GM21360 (cell line): Measurements from ENCODE around the gene SMIM13.
A peak's percentile ranks its signal among the peaks of the same experiment; 100 is the strongest.

Source experiments
- ATAC-seq: cut with Tn5 transposase; IDR thresholded peaks from one replicate; pipeline ENCODE4 v1.9.1; 2021; ENCODE audit warnings: mild to moderate bottlenecking, moderate library complexity; ENCODE audit not compliant: unreplicated experiment

The SMIM13 gene

GRCh38 chr6:11093626-11094410, at the start of gene SMIM13:
Gene SMIM13 (plus strand): TSS chr6:11093834. CDS start chr6:11094314, 480 bp downstream.
- peak; percentile 84 for ATAC-seq

GRCh38 chr6:11043961-11044711, 49.5 kb upstream of the SMIM13 start, which contains the start of gene ELOVL2:
Gene ELOVL2 (minus strand): TSS chr6:11044305. CDS start chr6:11044230, 75 bp downstream.
- ATAC-seq: peak; percentile 63

- no peak for ATAC-seq
These were observed 48.9 kb upstream of the SMIM13 start for GRCh38 chr6:11044712-11045167.

- ATAC-seq: no peak
These were observed 42.9 kb upstream of the SMIM13 start for GRCh38 chr6:11050731-11051130.

GRCh38 chr6:11053307-11053706, 40.3 kb upstream of the SMIM13 start:
- ATAC-seq: no peak

GRCh38 chr6:11054722-11055121, 38.9 kb upstream of the SMIM13 start:
- no peak for ATAC-seq

GRCh38 chr6:11055127-11055627, 38.5 kb upstream of the SMIM13 start:
- ATAC-seq: no peak

GRCh38 chr6:11056871-11057270, 36.8 kb upstream of the SMIM13 start:
- ATAC-seq: no peak

- ATAC-seq: no peak
These were observed 35.2 kb upstream of the SMIM13 start for GRCh38 chr6:11058406-11058805.

- no peak for ATAC-seq
These were observed 31.6 kb upstream of the SMIM13 start for GRCh38 chr6:11062083-11062482.

GRCh38 chr6:11062715-11063114, 30.9 kb upstream of the SMIM13 start:
- ATAC-seq: no peak

GRCh38 chr6:11064836-11065235, 28.8 kb upstream of the SMIM13 start:
- no peak for ATAC-seq

- no peak for ATAC-seq
These were observed 28.0 kb upstream of the SMIM13 start for GRCh38 chr6:11065436-11066202.

- ATAC-seq: no peak
These were observed 26.9 kb upstream of the SMIM13 start for GRCh38 chr6:11066505-11067347.

- no peak for ATAC-seq
These were observed 26.3 kb upstream of the SMIM13 start for GRCh38 chr6:11067348-11067747.

- ATAC-seq: no peak
These were observed 23.9 kb upstream of the SMIM13 start for GRCh38 chr6:11069760-11070159.

GRCh38 chr6:11072101-11072500, 21.5 kb upstream of the SMIM13 start:
- no peak for ATAC-seq

- ATAC-seq: no peak
These were observed 17.1 kb upstream of the SMIM13 start for GRCh38 chr6:11076540-11076939.

GRCh38 chr6:11078266-11078665, 15.4 kb upstream of the SMIM13 start:
- no peak for ATAC-seq

GRCh38 chr6:11080296-11080695, 13.3 kb upstream of the SMIM13 start:
- ATAC-seq: no peak
